Fibroblast of villous mesenchyme (primary cell): Measurements from ENCODE around the gene HCN4. TPM values are rescaled to one million over a fixed set of nuclear protein-coding genes. Genes with fewer than 3 reads are reported as not detected.

Experiments used
- DNase-seq: peaks from one replicate; pipeline ENCODE4 v3.0.0-alpha.2; 2010; ENCODE audit warnings: low read depth
- H3K4me3 ChIP-seq: 2 replicates; pipeline ENCODE4 v1.5.1; 2011; ENCODE audit warnings: low read depth, mild to moderate bottlenecking, low read length
- total RNA-seq: library from RNA; depleted of rRNA; stranded (reverse); fragments of >200 nt; gene quantifications from 2 replicates; pipeline ENCODE4 v1.2.3, GENCODE V29; 2012
- TF ChIP-seq, protein P1 (sequence below): IDR thresholded peaks from 2 replicates; pipeline ENCODE4 v1.5.1; 2012; ENCODE audit warnings: low read depth, mild to moderate bottlenecking, low read length; ENCODE audit not compliant: insufficient read depth

HCN4 gene
- total RNA-seq, 1 donor = not detected

GRCh38 chr15:73394782-73395181 is 26.0 kb upstream of the HCN4 start:
- TF ChIP-seq, protein P1, sequence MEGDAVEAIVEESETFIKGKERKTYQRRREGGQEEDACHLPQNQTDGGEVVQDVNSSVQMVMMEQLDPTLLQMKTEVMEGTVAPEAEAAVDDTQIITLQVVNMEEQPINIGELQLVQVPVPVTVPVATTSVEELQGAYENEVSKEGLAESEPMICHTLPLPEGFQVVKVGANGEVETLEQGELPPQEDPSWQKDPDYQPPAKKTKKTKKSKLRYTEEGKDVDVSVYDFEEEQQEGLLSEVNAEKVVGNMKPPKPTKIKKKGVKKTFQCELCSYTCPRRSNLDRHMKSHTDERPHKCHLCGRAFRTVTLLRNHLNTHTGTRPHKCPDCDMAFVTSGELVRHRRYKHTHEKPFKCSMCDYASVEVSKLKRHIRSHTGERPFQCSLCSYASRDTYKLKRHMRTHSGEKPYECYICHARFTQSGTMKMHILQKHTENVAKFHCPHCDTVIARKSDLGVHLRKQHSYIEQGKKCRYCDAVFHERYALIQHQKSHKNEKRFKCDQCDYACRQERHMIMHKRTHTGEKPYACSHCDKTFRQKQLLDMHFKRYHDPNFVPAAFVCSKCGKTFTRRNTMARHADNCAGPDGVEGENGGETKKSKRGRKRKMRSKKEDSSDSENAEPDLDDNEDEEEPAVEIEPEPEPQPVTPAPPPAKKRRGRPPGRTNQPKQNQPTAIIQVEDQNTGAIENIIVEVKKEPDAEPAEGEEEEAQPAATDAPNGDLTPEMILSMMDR = no peak
- H3K4me3 ChIP-seq = no peak overlapping the region
- no peak for DNase-seq

DNA sequence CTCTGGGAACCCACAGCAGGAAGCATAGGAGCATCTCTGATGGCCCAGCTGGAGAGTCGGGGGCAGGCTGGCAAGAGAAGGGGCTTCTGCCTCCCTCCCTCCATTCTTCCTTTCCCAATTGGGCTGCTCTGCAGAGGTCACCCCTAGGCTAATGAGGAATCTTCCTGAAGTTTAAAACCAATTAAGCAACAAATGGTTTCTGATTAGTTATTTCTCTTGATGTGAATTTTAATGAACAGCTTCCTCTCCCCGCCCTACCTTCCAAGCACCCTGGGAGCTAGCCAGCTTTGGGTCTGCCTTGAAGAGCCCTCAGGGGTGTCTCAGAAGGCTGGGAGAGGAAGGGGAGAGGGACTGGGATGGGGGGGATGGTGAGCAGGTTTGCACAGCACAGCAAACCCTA is 24.6 kb upstream of the HCN4 start:
- TF ChIP-seq, protein P1 = no peak
- DNase-seq = no peak
- no peak overlapping the region for H3K4me3 ChIP-seq

GRCh38 chr15:73392025-73392424 is 23.3 kb upstream of the HCN4 start:
- TF ChIP-seq, protein P1 = no peak
- H3K4me3 ChIP-seq = no peak overlapping the region
- no peak for DNase-seq

DNA sequence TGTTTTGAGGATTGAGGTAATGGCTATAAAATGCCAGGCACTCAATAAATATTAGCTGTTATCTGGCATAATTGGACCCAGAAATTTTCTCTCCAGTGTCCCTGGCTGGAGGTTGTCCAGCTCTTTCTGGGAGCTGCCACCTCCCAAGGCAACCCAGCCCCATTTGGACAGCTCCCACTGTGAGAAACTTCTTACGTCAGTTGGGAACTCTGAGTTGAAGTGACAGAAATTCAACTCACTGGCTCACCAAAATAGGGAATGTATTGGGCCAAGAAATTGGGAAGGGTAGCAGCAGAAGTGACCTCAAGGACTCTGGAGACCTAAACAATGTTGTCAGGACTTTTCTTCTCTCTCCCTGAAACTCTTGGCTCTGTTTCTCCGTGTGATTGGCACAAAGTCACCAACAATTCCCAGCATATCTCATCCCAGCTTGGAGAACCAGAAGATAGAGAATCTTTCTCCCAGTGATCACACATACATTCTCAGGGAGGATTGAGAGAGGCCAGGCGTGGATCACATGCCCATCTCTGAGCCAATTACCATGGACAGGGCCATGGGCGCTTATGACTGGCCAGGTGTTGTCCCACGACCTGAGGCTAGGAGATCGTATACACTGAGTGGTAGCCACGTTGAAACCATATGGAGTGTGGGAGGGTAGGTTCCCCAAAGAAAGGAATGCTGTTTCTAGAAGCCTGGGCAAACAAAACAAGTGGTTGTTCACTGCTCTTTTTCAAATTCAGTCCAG is 22.5 kb upstream of the HCN4 start:
- TF ChIP-seq, protein P1 = no peak
- DNase-seq = no peak
- H3K4me3 ChIP-seq = no peak overlapping the region

DNA sequence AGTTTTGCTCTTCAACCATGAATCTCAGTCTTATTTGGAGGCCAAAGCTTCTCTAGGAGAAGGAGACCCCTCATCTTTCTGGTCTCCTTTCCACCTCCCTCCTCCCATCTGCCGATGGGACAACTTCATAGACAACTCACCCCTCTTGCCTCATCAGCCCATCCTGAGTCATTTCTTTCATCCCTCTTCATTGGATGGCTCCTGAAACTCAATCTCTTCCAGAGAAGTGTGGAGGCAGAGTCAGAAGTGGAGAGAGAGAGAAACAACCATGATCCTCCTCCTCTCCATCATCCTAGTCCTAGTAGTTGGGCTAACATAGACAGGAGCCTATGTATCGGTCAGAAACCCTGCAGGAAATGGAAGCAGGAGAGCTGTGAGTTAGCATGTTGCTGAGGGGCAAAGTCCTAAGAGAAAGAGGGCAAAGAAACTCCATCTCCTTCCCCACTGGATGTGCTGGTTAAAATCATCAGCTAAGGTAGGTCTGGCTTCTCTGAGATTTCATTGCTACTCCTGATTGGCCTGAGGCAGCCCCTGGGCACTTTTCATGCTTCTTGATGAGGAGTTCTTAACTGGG is 21.3 kb upstream of the HCN4 start:
- DNase-seq = no peak
- no peak overlapping the region for H3K4me3 ChIP-seq
- TF ChIP-seq, protein P1 = no peak

- no peak overlapping the region for H3K4me3 ChIP-seq
- TF ChIP-seq, protein P1 = no peak
- DNase-seq = no peak
Observed at GRCh38 chr15:73389539-73389938, 20.8 kb upstream of the HCN4 start.

DNA sequence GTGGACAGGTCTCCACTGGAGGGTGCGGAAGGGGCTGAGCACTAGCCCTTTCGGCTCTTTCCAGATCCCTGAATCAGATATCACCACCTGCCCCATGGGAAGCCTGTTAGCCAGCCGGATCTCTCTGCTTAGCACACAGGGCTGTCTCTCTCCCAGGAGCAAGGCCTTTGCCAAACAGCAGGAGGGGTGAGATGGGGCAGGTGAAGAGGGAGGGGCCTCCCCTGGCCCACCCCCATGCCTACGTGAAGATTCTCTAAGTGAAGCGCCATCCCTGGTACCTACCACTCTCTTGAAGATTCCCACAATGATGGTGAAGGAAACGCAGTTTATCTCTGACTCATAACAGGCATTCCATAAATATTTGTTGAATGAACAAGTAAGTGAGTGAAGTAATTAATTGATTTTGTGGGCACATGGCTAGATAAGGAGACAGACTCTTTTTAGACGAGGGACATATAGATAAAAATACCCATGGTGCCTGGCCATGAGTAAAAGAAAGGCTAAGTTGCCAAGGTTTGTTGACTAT is 19.6 kb upstream of the HCN4 start:
- TF ChIP-seq, protein P1 = no peak
- no peak overlapping the region for H3K4me3 ChIP-seq
- peak; percentile 44 for DNase-seq
